Left kidney (tissue), 2 donors: Measurements from ENCODE around the gene TMEM233. TPM values are rescaled to one million over a fixed set of nuclear protein-coding genes. Genes with fewer than 3 reads are reported as not detected.
"Not testable (repeated sequence)": the region's sequence is repeated elsewhere in the genome, so short reads cannot be mapped to it uniquely, and the experiment has no call there.

Source experiments
- DNase-seq: peaks from one replicate; pipeline ENCODE4 v3.0.0-alpha.2; 2013
- polyA plus RNA-seq: library from polyadenylated mRNA; unstranded; fragments of 120-200 nt; gene quantifications from one replicate; pipeline ENCODE4 v1.2.1, GENCODE V29; 2013; ENCODE audit not compliant: insufficient read length

Gene TMEM233
- polyA plus RNA-seq, 1 donor, result 1.7 TPM

DNA sequence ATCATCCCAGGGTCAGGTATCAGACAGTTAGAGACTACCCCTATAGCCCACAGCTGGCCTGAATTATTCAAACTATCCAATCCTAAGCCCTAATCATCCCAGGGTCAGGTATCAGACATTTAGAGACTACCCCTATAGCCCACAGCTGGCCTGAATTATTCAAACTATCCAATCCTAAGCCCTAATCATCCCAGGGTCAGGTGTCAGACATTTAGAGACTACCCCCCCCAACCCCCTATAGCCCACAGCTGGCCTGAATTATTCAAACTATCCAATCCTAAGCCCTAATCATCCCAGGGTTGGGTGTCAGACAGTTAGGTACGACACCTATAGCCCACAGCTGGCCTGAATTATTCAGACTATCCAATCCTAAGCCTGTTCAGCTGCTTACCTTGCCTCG, 63.4 kb downstream of the TMEM233 start:
- DNase-seq, result not testable (repeated sequence)

DNA sequence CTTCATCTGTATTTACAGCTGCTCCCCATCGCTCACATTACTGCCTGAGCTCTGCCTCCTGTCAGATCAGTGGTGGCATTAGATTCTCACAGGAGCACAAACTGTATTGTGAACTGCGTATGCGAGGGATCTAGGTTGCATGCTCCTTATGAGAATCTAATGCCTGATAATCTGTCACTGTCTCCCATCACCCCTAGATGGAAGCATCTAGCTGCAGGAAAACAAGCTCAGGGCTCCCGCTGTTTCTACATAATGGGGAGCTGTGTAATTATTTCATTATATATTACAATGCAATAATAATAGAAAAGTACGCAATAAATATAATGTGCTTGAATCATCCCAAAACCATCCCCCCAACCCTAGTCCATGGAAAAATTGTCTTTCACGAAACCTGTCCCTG, 64.6 kb downstream of the TMEM233 start:
- not testable (repeated sequence) for DNase-seq

DNA sequence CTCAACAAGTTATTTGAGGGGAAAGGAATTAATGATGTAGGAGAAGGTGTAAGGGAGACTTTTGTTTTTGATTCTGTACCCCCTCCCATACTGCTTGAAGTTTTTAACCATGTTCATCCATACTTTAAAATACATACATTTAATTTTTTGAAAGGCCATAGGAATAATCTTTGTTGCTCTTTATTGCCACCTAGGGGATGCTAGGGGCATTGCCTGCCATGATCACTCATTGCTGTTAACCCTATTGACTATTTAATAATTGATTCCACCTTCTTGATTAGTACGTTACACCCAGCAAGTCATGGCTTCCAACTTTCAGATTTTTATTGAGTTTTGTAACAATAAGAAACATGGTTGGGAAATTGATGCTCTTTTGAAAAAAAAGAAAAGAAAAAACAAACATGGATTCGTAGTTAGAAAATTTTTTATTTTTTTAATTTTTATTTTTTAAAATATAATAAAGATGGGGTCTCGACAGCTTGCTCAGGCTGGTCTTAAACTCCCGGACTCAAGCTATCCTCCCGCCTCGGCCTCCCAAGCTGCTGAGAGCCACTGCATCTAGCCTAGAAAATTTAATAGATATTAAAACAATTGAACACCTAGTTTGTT, 65.8 kb downstream of the TMEM233 start:
- DNase-seq, result no peak

DNA sequence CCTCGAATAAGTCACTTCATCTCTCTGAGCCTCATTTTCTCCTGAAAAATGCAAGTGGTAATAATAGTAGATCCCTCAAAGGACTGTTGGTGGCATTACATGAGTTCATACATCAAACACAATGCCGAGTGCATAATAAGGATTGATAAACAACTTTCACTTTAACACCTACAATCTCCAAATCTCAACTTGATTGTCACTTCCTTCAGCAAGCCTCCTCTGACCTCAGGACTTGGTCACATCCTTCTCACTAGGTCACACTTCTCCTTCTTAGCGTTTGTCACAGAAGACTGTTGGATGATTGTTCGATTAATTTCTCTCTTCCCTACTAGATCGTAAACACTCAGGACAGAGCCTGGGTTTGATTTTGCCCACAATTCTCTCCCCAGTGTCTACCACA, 66.5 kb downstream of the TMEM233 start:
- DNase-seq, result no peak

DNA sequence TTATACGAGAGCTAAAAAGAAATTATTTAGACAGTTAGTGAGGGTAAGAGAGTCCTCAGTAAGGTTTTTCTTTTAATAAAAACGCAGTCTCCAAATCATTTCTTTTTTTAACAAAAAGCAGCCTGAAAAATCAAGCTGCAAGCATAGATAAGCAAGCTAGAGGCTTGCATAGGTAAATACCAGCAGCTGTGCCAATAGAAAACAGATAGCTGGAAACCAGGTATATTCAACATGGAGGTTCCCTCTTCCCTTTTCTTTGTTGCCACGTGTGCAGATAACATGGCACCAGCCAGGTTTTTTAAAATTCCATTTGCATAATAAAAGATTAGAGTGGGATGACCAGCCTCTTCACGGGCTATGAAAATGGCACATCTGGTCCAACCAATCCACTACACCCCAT, 68.3 kb downstream of the TMEM233 start:
- no peak for DNase-seq

DNA sequence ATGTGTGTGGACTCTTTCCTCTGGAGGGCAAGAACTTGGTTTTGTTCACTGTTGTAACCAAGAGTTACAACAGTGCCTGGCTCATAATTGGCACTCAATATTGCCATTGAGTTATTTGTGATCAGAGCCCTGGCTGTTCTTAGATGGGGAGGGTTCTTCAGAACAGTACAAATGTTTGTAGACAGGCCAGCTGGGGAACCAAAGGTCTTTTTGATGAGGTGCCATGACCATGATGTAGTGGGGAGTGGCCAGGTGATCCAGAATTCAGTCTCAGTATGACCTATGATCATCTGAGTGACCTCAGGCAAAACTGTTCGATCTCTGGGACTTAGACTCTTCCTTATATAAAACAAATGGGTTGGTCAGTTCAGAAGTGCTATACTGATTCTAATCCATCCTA, 71.1 kb downstream of the TMEM233 start:
- no peak for DNase-seq

DNA sequence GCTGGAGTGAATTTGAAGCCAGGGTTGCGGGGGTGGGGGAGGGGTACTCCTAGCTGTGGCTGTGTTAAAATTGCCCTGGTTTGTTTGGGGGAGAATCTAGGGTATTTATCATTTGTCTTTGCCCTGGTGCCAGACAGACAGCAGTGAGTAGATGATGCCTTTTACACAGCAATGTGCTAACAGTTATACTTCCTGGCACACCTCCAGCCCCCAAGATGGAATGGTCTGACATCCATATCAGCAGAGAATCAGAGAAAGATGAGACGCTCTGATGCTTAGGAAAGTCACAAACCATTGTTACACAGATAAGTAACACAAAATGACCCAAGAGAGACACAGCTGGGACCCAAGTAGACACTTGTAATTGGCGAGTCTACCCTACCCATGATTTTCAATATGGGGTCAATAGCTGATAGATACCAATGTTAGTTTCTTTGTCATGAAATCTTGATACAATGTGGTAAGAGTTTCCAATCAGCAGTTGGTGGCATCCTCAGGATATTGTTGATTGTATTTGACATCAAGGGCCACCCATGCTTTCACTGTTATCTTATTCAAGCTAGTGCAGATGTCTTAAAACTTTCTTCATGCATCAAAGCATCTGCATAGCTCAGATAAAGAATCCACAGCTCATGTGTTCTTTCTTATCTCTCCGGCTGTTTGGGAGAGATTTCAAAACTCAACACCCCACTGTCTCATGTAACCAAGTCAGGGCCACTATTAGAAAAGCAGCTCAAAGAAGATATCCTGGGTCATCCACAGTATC, 71.8 kb downstream of the TMEM233 start:
- DNase-seq, result no peak

DNA sequence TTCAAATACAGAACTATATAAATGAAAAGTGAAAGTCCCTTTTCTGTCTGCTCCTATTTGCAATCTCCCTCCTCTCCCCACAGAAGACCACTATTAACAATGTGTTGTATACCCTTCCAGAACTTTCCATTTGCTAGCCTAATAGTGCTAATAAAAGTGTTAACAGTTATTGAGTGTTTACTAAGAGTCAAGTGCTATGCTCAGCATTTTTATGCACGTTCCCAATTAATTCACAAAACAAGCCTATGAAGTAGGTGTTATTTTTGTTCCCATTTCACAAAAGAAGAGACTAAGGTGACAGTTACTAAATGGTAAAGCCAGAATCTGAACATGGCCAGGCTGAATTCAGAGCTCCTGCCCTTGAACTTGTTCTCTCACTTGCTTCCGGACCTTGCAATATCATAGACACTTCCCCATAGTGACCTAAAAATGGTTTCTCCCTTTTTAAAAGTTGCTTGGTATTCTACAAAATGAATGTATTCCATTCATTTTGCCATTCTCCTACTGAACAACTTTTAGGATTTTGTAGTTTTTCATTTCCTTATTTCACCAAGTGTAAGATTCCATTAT, 72.7 kb downstream of the TMEM233 start:
- DNase-seq, result no peak

DNA sequence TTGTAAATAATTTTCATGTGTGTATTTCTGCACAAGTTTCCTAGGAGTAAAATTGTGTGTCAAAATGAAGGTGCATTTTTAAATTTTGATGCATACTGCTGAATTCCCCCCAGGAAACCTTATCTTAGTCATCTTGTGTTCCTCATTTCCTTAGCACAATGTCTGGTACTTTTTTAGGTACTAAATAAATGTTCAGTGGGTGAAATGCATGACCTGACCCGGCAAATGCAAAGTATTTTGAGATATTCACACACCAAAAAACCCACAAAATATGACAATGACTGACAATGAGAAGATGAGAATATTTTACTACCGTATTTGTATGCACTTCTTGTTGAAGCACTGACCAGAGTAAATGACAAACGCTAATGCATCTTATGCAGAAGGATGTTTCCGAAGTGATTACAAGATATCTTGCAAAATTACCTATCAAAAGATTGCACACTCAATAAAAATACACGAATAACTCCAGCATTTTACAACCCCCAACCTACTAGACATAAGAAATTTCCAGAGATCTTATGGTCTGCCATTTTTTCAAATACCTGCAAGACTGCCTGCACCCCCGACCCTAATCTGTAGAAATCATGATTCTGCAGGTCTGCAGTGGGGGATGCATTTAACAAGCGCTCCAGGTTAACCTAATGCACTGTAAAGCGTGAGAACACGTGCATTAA, 73.5 kb downstream of the TMEM233 start:
- DNase-seq, result no peak

DNA sequence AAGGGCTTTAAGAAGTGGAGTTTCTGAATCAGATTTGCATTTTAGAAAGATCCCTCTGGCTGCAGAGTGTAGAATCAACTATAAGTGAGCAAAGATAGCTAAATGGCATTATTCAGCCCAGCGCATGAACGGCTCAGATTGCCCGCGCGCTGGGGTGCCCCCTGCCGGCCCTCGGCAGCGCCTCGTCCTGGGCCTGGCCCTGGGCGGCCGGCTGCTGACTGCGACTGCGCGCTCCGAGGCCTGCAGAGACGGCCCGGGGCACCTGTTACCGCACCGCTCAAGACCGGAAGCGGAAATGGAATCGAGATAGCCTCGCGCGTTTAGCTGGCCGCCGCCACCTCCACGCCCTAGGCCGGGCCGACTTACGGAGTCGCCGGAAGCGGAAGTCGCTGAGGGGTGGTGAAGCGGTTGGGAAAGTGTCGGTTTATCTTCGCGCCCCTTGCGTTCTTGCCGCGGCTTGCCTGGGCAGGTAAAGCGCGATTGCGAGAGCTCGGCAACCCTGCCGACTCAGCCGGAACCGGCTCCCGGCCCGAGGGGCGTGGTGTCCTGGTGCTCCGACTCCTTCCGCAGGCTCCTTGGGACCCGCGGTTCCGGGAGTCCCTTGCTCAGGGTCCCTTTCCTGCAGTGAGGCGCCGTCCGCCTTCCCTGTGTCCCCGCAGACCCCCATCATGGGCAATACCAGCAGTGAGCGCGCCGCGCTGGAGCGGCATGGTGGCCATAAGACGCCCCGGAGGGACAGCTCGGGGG, 74.2 kb downstream of the TMEM233 start, which contains the start of gene PRKAB1:
PRKAB1 (plus strand) TSS at position 557 of the 747 bp plus-strand sequence; CDS start at position 669, 112 bp downstream.
- DNase-seq, result peak; percentile 94

DNA sequence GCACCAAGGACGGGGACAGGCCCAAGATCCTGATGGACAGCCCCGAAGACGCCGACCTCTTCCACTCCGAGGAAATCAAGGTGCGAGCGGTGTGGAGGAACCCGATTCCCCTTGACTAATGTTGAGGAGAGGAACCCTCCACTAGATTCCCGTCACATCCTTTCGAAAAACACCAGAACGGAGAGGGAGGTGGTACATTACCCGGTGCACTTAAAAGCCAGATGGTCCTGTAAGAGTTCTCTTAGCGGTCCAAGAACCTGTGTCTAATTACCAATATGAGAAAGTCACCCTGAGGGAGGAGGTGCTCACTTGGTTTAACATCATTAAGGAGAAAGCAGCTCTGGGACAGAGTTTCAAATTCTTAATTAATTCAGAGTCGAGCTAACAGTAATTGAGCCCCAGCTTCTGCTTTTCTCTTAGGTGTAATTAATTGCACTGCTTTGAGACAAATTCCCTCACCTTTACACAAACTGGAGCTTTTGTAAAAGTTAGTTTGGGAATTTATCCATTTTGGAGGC, 74.8 kb downstream of the TMEM233 start:
- DNase-seq, result no peak

DNA sequence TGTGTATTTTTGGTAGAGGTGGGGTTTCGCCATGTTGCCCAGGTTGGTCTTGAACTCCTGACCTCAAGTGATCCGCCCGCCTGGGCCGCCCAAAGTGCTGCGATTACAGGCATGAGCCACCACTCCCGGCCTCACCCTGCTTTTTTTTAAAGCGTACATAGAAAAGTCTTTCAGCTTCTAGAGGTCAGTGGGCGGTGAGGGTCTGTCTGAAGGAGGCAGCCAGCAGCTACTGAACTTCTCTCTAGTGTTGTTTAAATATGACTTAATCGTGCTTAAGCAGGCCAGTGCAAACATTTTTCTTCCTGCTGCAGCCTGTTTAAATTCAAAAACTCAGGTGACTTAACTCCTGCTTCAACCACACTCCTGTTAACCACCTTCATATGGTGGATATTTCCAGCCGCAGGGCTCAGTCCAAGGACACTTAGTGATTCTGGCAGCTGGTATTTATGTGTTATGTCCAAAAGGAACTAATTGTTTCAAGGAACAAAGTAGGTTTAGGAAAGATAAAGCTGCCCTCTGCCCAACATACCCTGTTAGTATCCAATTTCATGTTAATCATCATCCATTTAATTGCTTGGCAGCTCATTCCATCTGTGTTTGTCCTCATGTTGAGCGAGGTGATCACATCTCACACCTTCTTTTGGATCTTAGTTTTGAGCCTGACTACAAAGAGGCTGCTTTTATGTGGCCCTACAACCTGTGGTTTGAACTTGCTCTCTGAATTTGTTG, 76.3 kb downstream of the TMEM233 start:
- DNase-seq, result no peak

DNA sequence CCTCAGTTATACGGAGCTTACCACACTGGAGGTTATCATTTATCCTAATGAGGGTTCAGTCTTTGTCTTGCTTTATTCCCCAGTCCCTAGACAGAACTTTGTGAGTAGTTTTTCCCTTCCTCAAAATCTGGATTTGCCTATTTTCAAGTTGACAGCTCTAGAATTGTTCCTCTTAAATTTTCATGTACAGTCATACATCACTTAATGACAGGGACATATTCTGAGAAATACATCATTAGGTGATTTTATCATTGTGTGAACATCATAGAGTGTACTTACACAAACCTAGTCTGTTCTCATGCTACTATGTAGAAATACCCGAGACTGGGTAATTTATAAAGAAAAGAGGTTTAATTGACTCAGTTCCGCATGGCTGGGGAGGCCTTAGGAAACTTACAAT, 77.5 kb downstream of the TMEM233 start:
- DNase-seq, result no peak

DNA sequence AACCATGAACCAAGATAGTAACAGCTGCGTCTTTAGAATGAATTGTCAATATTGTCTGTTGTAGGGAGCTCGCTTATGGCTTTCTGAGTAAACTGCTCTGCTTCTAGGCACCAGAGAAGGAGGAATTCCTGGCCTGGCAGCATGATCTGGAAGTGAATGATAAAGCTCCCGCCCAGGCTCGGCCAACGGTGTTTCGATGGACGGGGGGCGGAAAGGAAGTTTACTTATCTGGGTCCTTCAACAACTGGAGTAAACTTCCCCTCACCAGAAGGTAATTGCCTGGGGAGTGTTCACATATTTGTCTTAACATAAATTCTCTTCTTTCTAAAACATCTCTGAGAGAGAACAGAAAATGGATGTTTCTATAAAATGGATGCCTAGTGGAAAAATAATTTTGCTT, 78.6 kb downstream of the TMEM233 start:
- DNase-seq, result no peak

DNA sequence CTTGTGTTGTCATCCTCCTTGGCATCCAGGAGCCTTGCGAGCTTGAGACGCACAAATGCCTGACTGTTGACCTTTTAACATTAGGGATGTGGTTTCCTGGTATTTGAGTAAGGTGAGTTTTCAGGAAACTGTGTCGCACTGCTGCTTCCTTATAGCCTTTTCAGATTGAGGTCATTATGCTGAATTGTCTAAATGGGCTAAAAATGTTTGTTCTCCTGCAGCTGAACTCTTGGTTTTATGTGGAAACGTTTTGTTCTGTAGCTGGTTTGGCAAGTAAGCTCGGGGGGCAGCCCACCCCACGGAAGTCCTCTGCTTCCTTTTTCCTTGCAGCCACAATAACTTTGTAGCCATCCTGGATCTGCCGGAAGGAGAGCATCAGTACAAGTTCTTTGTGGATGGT, 80.1 kb downstream of the TMEM233 start:
- DNase-seq, result no peak

DNA sequence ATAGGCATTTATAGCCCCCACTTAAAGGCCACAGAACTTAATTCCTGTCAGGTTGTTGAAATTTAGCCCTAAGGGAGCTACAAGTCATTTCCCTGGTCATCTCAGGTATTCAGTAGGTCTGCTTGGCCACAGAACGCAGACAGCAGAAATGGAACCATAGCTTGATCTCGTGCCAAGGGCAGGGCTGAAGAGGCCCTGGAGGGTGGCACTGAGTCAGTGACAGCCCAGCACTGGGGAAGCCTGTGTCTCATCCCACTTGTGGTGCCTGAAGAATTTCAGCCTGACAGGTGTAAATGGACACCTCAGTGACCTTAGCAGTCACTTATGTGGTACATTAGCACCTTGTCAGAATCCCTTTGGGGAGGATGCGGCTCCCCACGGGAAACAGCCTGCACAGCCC, 81.0 kb downstream of the TMEM233 start:
- no peak for DNase-seq

DNA sequence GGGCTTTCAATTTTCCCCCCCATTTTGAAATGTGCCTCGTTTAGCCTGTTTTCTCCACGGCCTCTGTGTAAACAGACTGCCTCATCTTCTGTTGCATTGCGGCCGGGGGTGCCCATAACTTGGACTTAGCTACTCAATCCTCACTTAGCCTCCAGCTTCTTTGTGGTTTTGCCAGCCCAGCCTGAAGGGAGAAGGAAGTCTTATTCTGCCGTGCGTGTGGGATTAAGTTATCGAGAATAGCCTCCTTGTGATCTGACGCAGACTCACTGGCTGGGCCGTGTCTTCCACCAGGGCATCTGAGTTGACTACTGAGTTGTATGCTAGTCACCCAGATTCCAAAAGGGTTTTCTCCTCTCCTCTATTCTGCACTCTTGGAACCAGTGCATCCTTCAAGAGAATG, 82.4 kb downstream of the TMEM233 start:
- no peak for DNase-seq

DNA sequence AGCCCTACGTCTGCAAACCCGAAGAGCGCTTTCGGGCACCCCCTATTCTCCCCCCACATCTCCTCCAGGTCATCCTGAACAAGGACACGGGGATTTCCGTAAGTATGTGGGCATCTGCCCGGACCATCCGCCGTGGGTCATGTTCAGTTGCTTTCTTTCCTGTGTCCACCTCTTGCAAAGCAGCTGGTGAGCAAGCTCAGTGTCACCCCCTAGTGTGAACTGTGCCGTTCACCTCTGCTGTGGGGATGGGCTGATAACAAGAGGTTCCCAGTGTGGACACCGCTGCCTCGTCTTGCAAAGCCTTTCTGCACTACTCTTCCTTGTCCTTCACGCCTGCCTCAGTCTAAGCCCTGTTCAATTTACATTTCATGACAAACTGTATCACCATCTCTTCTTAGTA, 83.0 kb downstream of the TMEM233 start:
- DNase-seq, result no peak

DNA sequence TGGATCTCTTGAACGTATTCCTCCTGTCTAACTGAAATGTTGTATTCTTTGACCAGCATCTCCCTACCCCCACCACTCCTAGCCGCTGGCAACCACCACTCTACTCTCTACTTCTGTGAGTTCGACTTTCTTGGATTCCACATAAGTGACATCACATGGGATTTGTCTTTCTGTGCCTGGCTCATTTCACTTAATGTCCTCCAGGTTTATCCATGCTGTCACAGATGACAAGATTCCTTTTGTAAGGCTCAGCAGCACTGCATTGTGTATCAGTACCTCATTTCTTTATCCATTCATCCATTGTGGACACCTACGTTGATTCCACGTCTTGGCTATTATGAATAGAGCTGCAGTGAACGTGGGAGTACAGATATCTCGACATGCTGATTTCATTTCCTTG, 84.9 kb downstream of the TMEM233 start:
- no peak for DNase-seq

DNA sequence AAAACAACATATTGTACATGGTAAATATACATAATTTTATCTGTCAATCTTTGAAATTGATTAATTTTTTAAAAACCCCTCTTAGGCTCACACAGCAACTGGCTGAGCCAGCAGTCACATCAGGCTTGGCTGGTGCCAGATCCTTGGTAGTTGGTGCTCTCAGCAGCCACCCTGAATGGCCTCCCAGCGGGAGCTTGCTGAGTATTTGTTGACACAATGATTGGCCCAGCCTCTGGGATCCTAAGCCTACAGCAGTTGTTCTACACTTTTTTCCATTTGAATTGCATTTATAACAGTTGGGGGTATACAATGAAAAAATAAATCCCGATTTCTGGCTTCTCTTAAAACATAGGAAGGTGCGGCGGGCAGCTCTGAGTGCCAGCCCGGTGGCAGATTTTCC, 85.5 kb downstream of the TMEM233 start:
- DNase-seq, result no peak

DNA sequence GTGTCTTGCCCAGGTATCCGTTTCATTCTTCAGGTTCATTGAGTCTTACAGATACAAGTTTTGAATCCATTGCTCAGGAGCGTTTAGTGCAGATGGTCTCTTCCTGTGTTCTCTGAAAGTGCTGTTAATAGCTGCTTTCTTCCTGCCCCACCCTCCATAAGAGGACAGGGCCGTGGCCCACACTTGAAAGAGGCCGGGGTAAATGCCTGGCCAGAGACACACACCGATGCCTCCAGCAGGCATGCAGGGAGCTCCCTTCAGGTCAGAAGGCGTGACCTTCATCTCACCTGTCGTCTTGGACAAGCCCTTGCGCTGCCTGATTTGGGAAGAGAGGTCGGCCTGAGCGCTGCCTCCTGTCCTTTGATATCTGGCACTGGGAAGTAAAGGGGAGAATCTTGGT, 85.9 kb downstream of the TMEM233 start:
- no peak for DNase-seq
